ENCODE results near the gene OSBPL5.

OSBPL5 gene

GRCh38 chr11:3060436-3061025 is 104.6 kb downstream of the OSBPL5 start:
- Histone ChIP-seq H3K36me3 (no peaks in the 10 kb centered on the region), H3K27me3 (no peaks in the 10 kb centered on the region), H3K4me3 (no peak overlapping the region), H3K27ac (no peak overlapping the region), H3K4me1 (peaks cover 0 to 19% (median 14%) of the 10 kb centered on the region in 4 donors), H3K9me3 (no peaks in the 10 kb centered on the region)
- intact Hi-C loops (cut with DNase I; ENCODE audit: low total_unique reads), result no loop called here
- no peak for TF ChIP-seq CTCF (IDR thresholded peaks at IDR 0.05)
- DNase-seq, result no peak

- Histone ChIP-seq H3K9me3 (no peaks in the 10 kb centered on the region), H3K36me3 (peaks cover 0 to 7% (median 5%) of the 10 kb centered on the region in 3 donors), H3K4me1 (peaks cover 0 to 24% (median 16%) of the 10 kb centered on the region in 4 donors), H3K4me3 (no peak overlapping the region), H3K27ac (no peak overlapping the region), H3K27me3 (no peaks in the 10 kb centered on the region)
- no peak for TF ChIP-seq CTCF (IDR thresholded peaks at IDR 0.05)
- DNase-seq, result peak in 1 of 2 donors; percentile 57
- intact Hi-C loops (cut with DNase I; ENCODE audit: low total_unique reads), result no loop called here
These were observed 106.1 kb downstream of the OSBPL5 start for GRCh38 chr11:3058753-3059664.

GRCh38 chr11:3057069-3057963 is 107.8 kb downstream of the OSBPL5 start, which contains the start of gene CARS1:
TSS of gene CARS1 (minus strand) at chr11:3057423. CDS start at chr11:3057367, 56 bp downstream.
- Histone ChIP-seq H3K36me3 (peaks cover 0 to 8% (median 7%) of the 10 kb centered on the region in 3 donors), H3K27ac (peak within 1 kb of the TSS; percentile 83 to 87), H3K4me3 (peak within 1 kb of the TSS; percentile 85 to 96), H3K9me3 (no peaks in the 10 kb centered on the region), H3K4me1 (peaks cover 0 to 24% (median 16%) of the 10 kb centered on the region in 4 donors), H3K27me3 (no peaks in the 10 kb centered on the region)
- TF ChIP-seq CTCF (IDR thresholded peaks at IDR 0.05), result peak in 1 of 2 experiments; percentile 19
- intact Hi-C loops (cut with DNase I; ENCODE audit: low total_unique reads), result no loop called here
- DNase-seq, result peak; percentile 97 to 98

- peaks cover 0 to 15% (median 7%) of the 10 kb centered on the region in 3 donors for H3K36me3 ChIP-seq
- TF ChIP-seq CTCF (IDR thresholded peaks at IDR 0.05), result no peak
- no peaks in the 10 kb centered on the region for H3K9me3 ChIP-seq
- no peaks in the 10 kb centered on the region for H3K27me3 ChIP-seq
- intact Hi-C loops (cut with DNase I; ENCODE audit: low total_unique reads), result no loop called here
- peak in 1 of 2 donors; percentile 69 for DNase-seq
- peaks cover 0 to 26% (median 18%) of the 10 kb centered on the region in 4 donors for H3K4me1 ChIP-seq
- peak overlapping the region; percentile 85 to 96 for H3K4me3 ChIP-seq
- peak overlapping the region; percentile 83 to 87 for H3K27ac ChIP-seq
These were observed 108.6 kb downstream of the OSBPL5 start for GRCh38 chr11:3056296-3057068.

All from tibial artery (tissue), 4 donors.